HG02678 (cell line): ENCODE data around the gene RASGEF1B.

ENCODE experiments used
- ATAC-seq: cut with Tn5 transposase; IDR thresholded peaks from one replicate; pipeline ENCODE4 v1.9.1; 2021; ENCODE audit warnings: mild to moderate bottlenecking, moderate library complexity; ENCODE audit not compliant: unreplicated experiment

RASGEF1B gene

GRCh38 chr4:81466841-81467671 lies 4.7 kb downstream of the RASGEF1B start:
- no peak for ATAC-seq

GRCh38 chr4:81465406-81466340 lies 6.0 kb downstream of the RASGEF1B start:
- no peak for ATAC-seq

- ATAC-seq, result no peak
Observed at GRCh38 chr4:81460834-81461233, 10.9 kb downstream of the RASGEF1B start.

GRCh38 chr4:81460191-81460701 lies 11.5 kb downstream of the RASGEF1B start:
- ATAC-seq, result no peak

GRCh38 chr4:81459228-81459627 lies 12.5 kb downstream of the RASGEF1B start:
- ATAC-seq, result peak; percentile 50

GRCh38 chr4:81457921-81458520 lies 13.7 kb downstream of the RASGEF1B start:
- no peak for ATAC-seq

GRCh38 chr4:81457345-81457744 lies 14.4 kb downstream of the RASGEF1B start:
- ATAC-seq, result no peak

GRCh38 chr4:81455897-81456296 lies 15.8 kb downstream of the RASGEF1B start:
- ATAC-seq, result no peak

- no peak for ATAC-seq
Observed at GRCh38 chr4:81454948-81455347, 16.8 kb downstream of the RASGEF1B start.

- no peak for ATAC-seq
Observed at GRCh38 chr4:81454499-81454898, 17.2 kb downstream of the RASGEF1B start.

- ATAC-seq, result no peak
Observed at GRCh38 chr4:81453024-81453423, 18.7 kb downstream of the RASGEF1B start.

- ATAC-seq, result no peak
Observed at GRCh38 chr4:81452452-81453006, 19.2 kb downstream of the RASGEF1B start.

- ATAC-seq, result no peak
Observed at GRCh38 chr4:81449015-81449414, 22.7 kb downstream of the RASGEF1B start.

GRCh38 chr4:81447566-81448229 lies 24.0 kb downstream of the RASGEF1B start:
- no peak for ATAC-seq

GRCh38 chr4:81446634-81447033 lies 25.1 kb downstream of the RASGEF1B start:
- no peak for ATAC-seq

- no peak for ATAC-seq
Observed at GRCh38 chr4:81445196-81445595, 26.5 kb downstream of the RASGEF1B start.

- no peak for ATAC-seq
Observed at GRCh38 chr4:81442484-81443085, 29.1 kb downstream of the RASGEF1B start.

- no peak for ATAC-seq
Observed at GRCh38 chr4:81440949-81441348, 30.8 kb downstream of the RASGEF1B start.

GRCh38 chr4:81436941-81437574 lies 34.6 kb downstream of the RASGEF1B start:
- ATAC-seq, result no peak
